ENCODE results near the gene PRPS1.

The PRPS1 gene

DNA sequence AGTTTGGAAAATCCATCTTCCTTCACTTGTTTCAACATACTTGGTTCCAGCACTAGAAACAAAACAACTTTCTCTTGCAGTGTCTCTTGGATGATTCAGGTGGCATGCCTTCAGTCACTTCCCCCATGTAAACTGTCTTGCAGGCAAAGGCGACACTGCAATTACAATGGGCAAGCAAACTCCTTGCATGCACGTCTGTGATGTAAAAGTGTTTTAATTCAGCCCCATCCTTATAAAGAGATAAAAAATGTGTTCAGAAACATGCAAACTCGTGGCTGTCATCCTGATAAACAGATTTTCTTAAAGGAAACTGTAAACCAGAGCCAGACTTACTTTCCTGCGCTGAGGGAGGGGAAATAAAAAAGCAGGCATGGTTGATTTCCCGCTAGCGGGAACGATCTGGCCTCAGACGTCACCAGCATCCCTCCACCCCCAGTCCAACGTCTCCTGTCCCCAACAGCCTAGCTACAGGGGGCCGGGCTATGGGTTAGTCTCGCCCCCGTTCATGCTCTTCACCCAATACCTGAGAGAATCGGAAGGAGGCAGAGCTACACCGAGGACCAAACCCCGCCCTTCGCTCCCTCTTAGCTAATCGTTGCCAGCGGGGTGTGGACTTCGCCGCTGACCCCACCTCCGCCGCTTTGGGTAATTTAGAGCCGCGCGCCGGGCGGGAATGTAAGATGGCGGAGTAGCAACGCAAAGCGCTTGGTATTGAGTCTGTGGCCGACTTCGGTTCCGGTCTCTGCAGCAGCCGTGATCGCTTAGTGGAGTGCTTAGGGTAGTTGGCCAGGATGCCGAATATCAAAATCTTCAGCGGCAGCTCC, at the start of gene PRPS1:
Gene PRPS1 (plus strand): TSS at position 673 of the 824 bp plus-strand sequence. CDS start 119 bp downstream, at position 792.
- H3K4me3 ChIP-seq (ENCODE audit: control insufficient read depth, low read depth, low read length) = peak within 1 kb of the TSS; percentile 72
- TF ChIP-seq, protein P1, sequence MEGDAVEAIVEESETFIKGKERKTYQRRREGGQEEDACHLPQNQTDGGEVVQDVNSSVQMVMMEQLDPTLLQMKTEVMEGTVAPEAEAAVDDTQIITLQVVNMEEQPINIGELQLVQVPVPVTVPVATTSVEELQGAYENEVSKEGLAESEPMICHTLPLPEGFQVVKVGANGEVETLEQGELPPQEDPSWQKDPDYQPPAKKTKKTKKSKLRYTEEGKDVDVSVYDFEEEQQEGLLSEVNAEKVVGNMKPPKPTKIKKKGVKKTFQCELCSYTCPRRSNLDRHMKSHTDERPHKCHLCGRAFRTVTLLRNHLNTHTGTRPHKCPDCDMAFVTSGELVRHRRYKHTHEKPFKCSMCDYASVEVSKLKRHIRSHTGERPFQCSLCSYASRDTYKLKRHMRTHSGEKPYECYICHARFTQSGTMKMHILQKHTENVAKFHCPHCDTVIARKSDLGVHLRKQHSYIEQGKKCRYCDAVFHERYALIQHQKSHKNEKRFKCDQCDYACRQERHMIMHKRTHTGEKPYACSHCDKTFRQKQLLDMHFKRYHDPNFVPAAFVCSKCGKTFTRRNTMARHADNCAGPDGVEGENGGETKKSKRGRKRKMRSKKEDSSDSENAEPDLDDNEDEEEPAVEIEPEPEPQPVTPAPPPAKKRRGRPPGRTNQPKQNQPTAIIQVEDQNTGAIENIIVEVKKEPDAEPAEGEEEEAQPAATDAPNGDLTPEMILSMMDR (IDR thresholded peaks at IDR 0.05; ENCODE audit: control insufficient read depth, insufficient read depth, low read depth, low read length, missing control alignments) = no peak
- peak; percentile 71 for DNase-seq (ENCODE audit: low read depth)

DNA sequence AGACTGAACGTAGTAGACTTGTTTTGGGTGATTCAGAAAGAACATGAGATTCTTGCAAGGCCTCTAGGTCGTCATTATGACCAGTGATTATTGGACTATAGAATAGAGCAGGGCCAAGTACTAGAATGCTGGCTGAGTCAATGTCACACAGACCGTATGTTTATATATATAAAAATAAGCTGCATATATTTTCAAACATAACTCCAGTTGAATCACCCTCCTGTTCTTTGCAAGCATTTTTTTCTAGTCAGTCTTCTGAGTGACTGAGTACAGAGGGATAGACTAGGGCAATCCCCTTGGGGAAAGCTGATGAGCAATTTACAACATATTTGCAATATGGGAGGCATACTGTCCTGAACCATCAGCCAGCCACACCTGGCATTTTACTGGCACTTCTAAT, 48.4 kb upstream of the PRPS1 start:
- DNase-seq (ENCODE audit: low read depth) = no peak
- H3K4me3 ChIP-seq (ENCODE audit: control insufficient read depth, low read depth, low read length) = no peak overlapping the region
- TF ChIP-seq, protein P1 (IDR thresholded peaks at IDR 0.05; ENCODE audit: control insufficient read depth, insufficient read depth, low read depth, low read length, missing control alignments) = no peak

GRCh38 chrX:107581923-107582322, 46.4 kb upstream of the PRPS1 start:
- no peak overlapping the region for H3K4me3 ChIP-seq (ENCODE audit: control insufficient read depth, low read depth, low read length)
- DNase-seq (ENCODE audit: low read depth) = no peak
- TF ChIP-seq, protein P1 (IDR thresholded peaks at IDR 0.05; ENCODE audit: control insufficient read depth, insufficient read depth, low read depth, low read length, missing control alignments) = no peak

GRCh38 chrX:107589243-107589642, 39.1 kb upstream of the PRPS1 start:
- H3K4me3 ChIP-seq (ENCODE audit: control insufficient read depth, low read depth, low read length) = no peak overlapping the region
- no peak for DNase-seq (ENCODE audit: low read depth)
- TF ChIP-seq, protein P1 (IDR thresholded peaks at IDR 0.05; ENCODE audit: control insufficient read depth, insufficient read depth, low read depth, low read length, missing control alignments) = no peak

DNA sequence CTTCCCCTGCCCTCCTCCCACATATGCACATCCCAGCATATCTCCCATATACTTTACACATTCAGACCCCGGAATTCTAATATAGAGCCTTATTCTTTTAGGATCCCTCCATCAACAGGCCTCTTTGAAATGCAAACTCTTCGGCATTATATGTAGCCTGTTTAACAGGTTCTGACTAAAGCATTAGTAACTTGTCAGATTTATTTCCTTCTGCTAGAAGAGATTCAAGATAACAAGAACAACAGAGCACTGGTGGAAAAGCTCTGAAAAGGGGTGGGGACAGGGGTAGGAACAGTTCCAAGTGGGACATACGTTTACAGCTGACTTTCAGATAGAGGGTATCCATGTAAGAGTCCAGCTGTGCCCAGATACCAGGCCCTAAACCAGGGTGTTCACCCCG, 31.7 kb upstream of the PRPS1 start:
- no peak overlapping the region for H3K4me3 ChIP-seq (ENCODE audit: control insufficient read depth, low read depth, low read length)
- TF ChIP-seq, protein P1 (IDR thresholded peaks at IDR 0.05; ENCODE audit: control insufficient read depth, insufficient read depth, low read depth, low read length, missing control alignments) = no peak
- no peak for DNase-seq (ENCODE audit: low read depth)

DNA sequence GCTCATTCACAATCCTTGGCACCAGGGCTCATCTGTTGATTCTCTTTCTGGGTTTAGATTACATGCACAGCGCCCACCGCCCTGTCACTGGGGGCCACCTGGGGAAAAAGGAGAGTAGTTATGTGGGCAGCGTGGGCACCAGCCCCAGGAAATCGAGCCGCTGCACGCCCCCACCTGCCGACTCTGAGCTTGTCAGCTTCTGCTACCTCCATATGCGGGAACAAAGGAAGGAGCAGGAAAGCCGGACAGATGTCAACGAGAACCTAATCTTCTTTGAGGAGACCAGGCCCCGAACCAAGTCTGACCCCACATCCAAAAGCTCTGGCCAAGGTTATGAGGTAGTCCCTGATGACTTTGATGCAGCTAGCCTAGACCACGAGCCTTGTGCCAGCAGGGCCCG, 31.0 kb upstream of the PRPS1 start:
- TF ChIP-seq, protein P1 (IDR thresholded peaks at IDR 0.05; ENCODE audit: control insufficient read depth, insufficient read depth, low read depth, low read length, missing control alignments) = no peak
- DNase-seq (ENCODE audit: low read depth) = no peak
- no peak overlapping the region for H3K4me3 ChIP-seq (ENCODE audit: control insufficient read depth, low read depth, low read length)
